B cell (primary cell): ENCODE data around the gene INSRR. TPM values are rescaled to one million over a fixed set of nuclear protein-coding genes. Genes with fewer than 3 reads are reported as not detected.

ENCODE experiments used
- ATAC-seq: fragments of 200-7000 bp; cut with Tn5 transposase; one replicate; pipeline ENCODE4 v1.10.0; 2021; ENCODE audit warnings: low read depth, mild to moderate bottlenecking, moderate number of reproducible peaks, moderate library complexity
- CTCF ChIA-PET: fragments of 350-600 bp; sonication (Branson Sonifier 250); formaldehyde crosslinking; loops from one replicate; lab custom pipeline; 2021; ENCODE audit warnings: antibody characterized with exemption, inconsistent platforms; lab: Charles Lee
- POLR2A ChIA-PET: fragments of 350-600 bp; sonication (Branson Sonifier 250); formaldehyde crosslinking; loops from one replicate; lab custom pipeline; 2021; ENCODE audit warnings: antibody characterized with exemption; lab: Charles Lee
- DNase-seq: peaks from one replicate; pipeline ENCODE4 v3.0.0; 2013
- H2AFZ ChIP-seq: 2 replicates; pipeline ENCODE4 v1.6.1; 2012; ENCODE audit warnings: mild to moderate bottlenecking, low read depth, low read length; ENCODE audit not compliant: insufficient read depth, poor library complexity, severe bottlenecking
- H3K27ac ChIP-seq, 2 donors: 1 replicate in 1 of 2; 2 replicates in 1 of 2; pipeline ENCODE4 v1.5.1; 2012 to 2013; ENCODE audit warnings: low read length in 2 of 2, mild to moderate bottlenecking in 2 of 2, moderate library complexity in 1 of 2
- H3K27me3 ChIP-seq, 4 experiments: fragments of 200-600 bp in 1 of 4; sonication (generic) in 1 of 4; replicated peaks in 1 of 4; 1 replicate in 2 of 4; 2 replicates in 2 of 4; pipeline versions ENCODE4 v1.6.1 to v1.7.0; 2013 to 2016; ENCODE audit warnings: low read length in 3 of 4, mild to moderate bottlenecking in 2 of 4, mixed read lengths in 1 of 4, moderate library complexity in 1 of 4; ENCODE audit not compliant: insufficient read depth in 4 of 4, control insufficient read depth in 3 of 4; ENCODE audit errors: control extremely low read depth in 1 of 4
- H3K36me3 ChIP-seq, 2 experiments: replicated peaks in 1 of 2; 1 replicate in 1 of 2; 2 replicates in 1 of 2; pipeline versions ENCODE4 v1.6.1 to v1.7.1; 2013; ENCODE audit warnings: low read length in 1 of 2; ENCODE audit not compliant: insufficient read depth in 2 of 2, control insufficient read depth in 1 of 2; ENCODE audit errors: control extremely low read depth in 1 of 2, extremely low read depth in 1 of 2
- H3K4me1 ChIP-seq, 2 donors: fragments of 200-600 bp in 1 of 2; sonication (generic) in 1 of 2; 1 replicate in 1 of 2; 2 replicates in 1 of 2; pipeline versions ENCODE4 v1.5.1 to v1.6.1; 2013 to 2017; ENCODE audit warnings: low read length in 2 of 2; ENCODE audit not compliant: control insufficient read depth in 2 of 2, insufficient read depth in 2 of 2
- H3K4me2 ChIP-seq: replicated peaks from 2 replicates; pipeline ENCODE3; 2012; ENCODE audit warnings: mild to moderate bottlenecking, low read depth, low read length; ENCODE audit not compliant: poor library complexity, severe bottlenecking
- H3K4me3 ChIP-seq, 5 experiments: fragments of 200-600 bp in 1 of 5; sonication (generic) in 1 of 5; 1 replicate in 3 of 5; 2 replicates in 2 of 5; pipeline versions ENCODE4 v1.5.1 to v1.7.0; 2011 to 2016; ENCODE audit warnings: low read length in 4 of 5, mild to moderate bottlenecking in 4 of 5, low read depth in 2 of 5, control low read depth in 1 of 5, moderate library complexity in 1 of 5; ENCODE audit not compliant: insufficient read depth in 1 of 5; ENCODE audit errors: control extremely low read depth in 1 of 5, extremely low read depth in 1 of 5
- H3K79me2 ChIP-seq: fragments of 200-600 bp; sonication (generic); one replicate; pipeline ENCODE4 v1.6.0; 2016; ENCODE audit warnings: low read length; ENCODE audit not compliant: control insufficient read depth, insufficient read depth
- H3K9ac ChIP-seq: fragments of 200-600 bp; sonication (generic); 2 replicates; pipeline ENCODE4 v1.6.1; 2017; ENCODE audit warnings: mild to moderate bottlenecking, low read length, moderate library complexity
- H3K9me3 ChIP-seq, 3 donors: one replicate each; pipeline versions ENCODE4 v1.6.1 to v1.7.1; 2013; ENCODE audit warnings: low read length in 2 of 3; ENCODE audit not compliant: control insufficient read depth in 2 of 3, insufficient read depth in 1 of 3; ENCODE audit errors: control extremely low read depth in 1 of 3
- H4K20me1 ChIP-seq: 2 replicates; pipeline ENCODE4 v1.6.0; 2012; ENCODE audit warnings: mild to moderate bottlenecking, low read length; ENCODE audit not compliant: insufficient read depth, control insufficient read depth, poor library complexity, severe bottlenecking
- H3K27ac Mint-ChIP-seq: one replicate; pipeline ENCODE4 v1.8.0; 2021; ENCODE audit warnings: mixed read lengths
- H3K27me3 Mint-ChIP-seq: one replicate; pipeline ENCODE4 v1.8.0; 2021; ENCODE audit warnings: mixed read lengths
- H3K4me1 Mint-ChIP-seq: one replicate; pipeline ENCODE4 v1.8.0; 2021; ENCODE audit warnings: mixed read lengths
- H3K4me3 Mint-ChIP-seq: one replicate; pipeline ENCODE4 v1.8.0; 2021; ENCODE audit warnings: mixed read lengths
- H3K9me3 Mint-ChIP-seq: one replicate; pipeline ENCODE4 v1.8.0; 2022; ENCODE audit warnings: mixed read lengths; ENCODE audit not compliant: insufficient read depth
- CTCF ChIP-seq: fragments of 200-600 bp; IDR thresholded peaks from one replicate; pipeline ENCODE4 v1.8.0; 2022; ENCODE audit warnings: antibody characterized with exemption, mild to moderate bottlenecking
- EZH2 ChIP-seq: IDR thresholded peaks from 2 replicates; pipeline ENCODE4 v1.6.1; 2012; ENCODE audit warnings: borderline replicate concordance, low read depth, mild to moderate bottlenecking, moderate library complexity, low read length; ENCODE audit not compliant: insufficient read depth, poor library complexity, severe bottlenecking
- WGBS: methylation state at CpG from one replicate; pipeline ENCODE4 v1.1.5; 2013; ENCODE audit warnings: missing lambda C conversion rate; ENCODE audit not compliant: insufficient coverage; 5-methylcytosine and 5-hydroxymethylcytosine counted together
- intact Hi-C: fragments of 100-400 bp; cut with micrococcal nuclease; formaldehyde crosslinking; loops from one replicate; pipeline ENCODE4 v1.10.0; 2022
- polyA plus RNA-seq: library from polyadenylated mRNA; depleted of rRNA; stranded (reverse); fragments of >200 nt; gene quantifications from 2 replicates; pipeline ENCODE4 v1.2.3, GENCODE V29; 2012
- total RNA-seq, 2 donors: library from RNA; stranded (reverse); fragments of 120-200 nt in 1 of 2; gene quantifications; 1 replicate in 1 of 2; 2 replicates in 1 of 2; pipeline versions ENCODE4 v1.2.3 to v1.2.4, GENCODE V29; 2013 to 2022

INSRR gene
- total and polyA plus RNA-seq, 2 donors (not counting 1 experiment from before 2014, with no cell fraction given): not detected

- Histone ChIP-seq H3K27ac (no peak overlapping the region), H2AFZ (peak overlapping the region; percentile 38), H3K4me2 (peak overlapping the region; percentile 46), H3K27me3 (peaks cover 0 to 49% (median 18%) of the 10 kb centered on the region in 4 experiments), H4K20me1 (no peaks in the 10 kb centered on the region), H3K9ac (no peak overlapping the region), H3K4me1 (peaks cover 8 to 12% of the 10 kb centered on the region in 2 donors), H3K79me2 (no peaks in the 10 kb centered on the region), H3K36me3 (no peaks in the 10 kb centered on the region), H3K9me3 (peaks cover 0 to 9% (median 0%) of the 10 kb centered on the region in 3 donors), H3K4me3 (no peak overlapping the region)
- no peak overlapping the region for H3K4me3 Mint-ChIP-seq
- ChIA-PET CTCF (interaction anchor here (1.5 to 1.9 kb wide), 2 partner anchors 10 to 51 kb away, joined by 4 to 7 read pairs; no protein-coding TSS in a partner anchor), POLR2A (no interaction called here)
- WGBS: 33% methylated on average over 21 of the region's 23 CpGs
- DNase-seq (no peak), ATAC-seq (no peak)
- no peak for TF ChIP-seq CTCF
- TF ChIP-seq EZH2: no peak
- H3K27me3 Mint-ChIP-seq: peaks cover 70% of the 10 kb centered on the region
- H3K27ac Mint-ChIP-seq: no peak overlapping the region
- intact Hi-C loops: no loop called here
- no peaks in the 10 kb centered on the region for H3K9me3 Mint-ChIP-seq
- H3K4me1 Mint-ChIP-seq: peaks cover 14% of the 10 kb centered on the region
Observed at GRCh38 chr1:156849151-156849496, 9.8 kb downstream of the INSRR start.

- no peak overlapping the region for H3K4me3 ChIP-seq
- H3K9me3 ChIP-seq: peaks cover 0 to 9% (median 0%) of the 10 kb centered on the region in 3 donors
- H3K4me2 ChIP-seq: peak overlapping the region; percentile 46
- H3K36me3 ChIP-seq: no peaks in the 10 kb centered on the region
- peaks cover 8 to 12% of the 10 kb centered on the region in 2 donors for H3K4me1 ChIP-seq
- no peak overlapping the region for H3K9ac ChIP-seq
- H4K20me1 ChIP-seq: no peaks in the 10 kb centered on the region
- TF ChIP-seq CTCF: no peak
- TF ChIP-seq EZH2: no peak
- no peak for ATAC-seq
- no peak overlapping the region for H3K27ac ChIP-seq
- peaks cover 17% of the 10 kb centered on the region for H3K4me1 Mint-ChIP-seq
- no peak overlapping the region for H3K4me3 Mint-ChIP-seq
- intact Hi-C loops: no loop called here
- 9% methylated on average over 35 of the region's 36 CpGs for WGBS
- H3K27me3 ChIP-seq: peaks cover 0 to 49% (median 22%) of the 10 kb centered on the region in 4 experiments
- no peaks in the 10 kb centered on the region for H3K9me3 Mint-ChIP-seq
- no peak overlapping the region for H3K27ac Mint-ChIP-seq
- no peaks in the 10 kb centered on the region for H3K79me2 ChIP-seq
- H3K27me3 Mint-ChIP-seq: peaks cover 71% of the 10 kb centered on the region
- no peak for DNase-seq
- peak overlapping the region; percentile 38 for H2AFZ ChIP-seq
- CTCF ChIA-PET: interaction anchor here (1.5 to 1.9 kb wide), 2 partner anchors 10 to 51 kb away, joined by 4 to 7 read pairs; no protein-coding TSS in a partner anchor
- POLR2A ChIA-PET: no interaction called here
Observed at GRCh38 chr1:156848461-156849150, 10.3 kb downstream of the INSRR start.
